Ishikawa (cell line): ENCODE results near the gene EML4.

ENCODE experiments used
- CEBPB ChIP-seq: IDR thresholded peaks from 2 replicates; pipeline ENCODE4 v1.6.1; 2012
- CREB1 ChIP-seq: IDR thresholded peaks from 2 replicates; pipeline ENCODE4 v1.6.1; 2012; ENCODE audit warnings: low read depth
- EGR1 ChIP-seq: IDR thresholded peaks from 2 replicates; pipeline ENCODE4 v1.6.1; 2012
- EP300 ChIP-seq: IDR thresholded peaks from 2 replicates; pipeline ENCODE4 v1.6.1; 2012; ENCODE audit warnings: borderline replicate concordance
- FOXM1 ChIP-seq: IDR thresholded peaks from 2 replicates; pipeline ENCODE4 v1.6.1; 2012; ENCODE audit warnings: low read depth, borderline replicate concordance
- MAX ChIP-seq: IDR thresholded peaks from 2 replicates; pipeline ENCODE4 v1.6.1; 2012
- NFIC ChIP-seq: IDR thresholded peaks from 2 replicates; pipeline ENCODE4 v1.6.1; 2012
- RAD21 ChIP-seq: IDR thresholded peaks from 2 replicates; pipeline ENCODE4 v1.6.1; 2012; ENCODE audit warnings: low read depth
- REST ChIP-seq: IDR thresholded peaks from 2 replicates; pipeline ENCODE4 v1.6.1; 2012; ENCODE audit warnings: low read depth, mild to moderate bottlenecking
- TAF1 ChIP-seq: IDR thresholded peaks from 2 replicates; pipeline ENCODE4 v1.6.1; 2012; ENCODE audit warnings: low read depth, mild to moderate bottlenecking
- TCF12 ChIP-seq: IDR thresholded peaks from 2 replicates; pipeline ENCODE4 v1.6.1; 2012; ENCODE audit warnings: low read depth
- TEAD4 ChIP-seq: IDR thresholded peaks from 2 replicates; pipeline ENCODE4 v1.6.1; 2012
- USF1 ChIP-seq: IDR thresholded peaks from 2 replicates; pipeline ENCODE4 v1.6.1; 2012
- YY1 ChIP-seq: IDR thresholded peaks from 2 replicates; pipeline ENCODE4 v1.6.1; 2012; ENCODE audit warnings: low read depth
- ZBTB7A ChIP-seq: IDR thresholded peaks from 2 replicates; pipeline ENCODE4 v1.6.1; 2012; ENCODE audit warnings: low read depth

EML4 gene

GRCh38 chr2:42284019-42284418 is 114.9 kb downstream of the EML4 start:
- no peak for TF ChIP-seq REST
- no peak for TF ChIP-seq ZBTB7A
- no peak for TF ChIP-seq CREB1
- no peak for TF ChIP-seq USF1
- no peak for TF ChIP-seq RAD21
- no peak for TF ChIP-seq NFIC
- TF ChIP-seq FOXM1 = no peak
- TF ChIP-seq YY1 = no peak
- no peak for TF ChIP-seq TEAD4
- TF ChIP-seq MAX = no peak

GRCh38 chr2:42286268-42286946 is 117.3 kb downstream of the EML4 start:
- TF ChIP-seq FOXM1 (no peak), MAX (no peak), EP300 (no peak), TAF1 (no peak), ZBTB7A (no peak), CREB1 (no peak)

GRCh38 chr2:42288811-42289210 is 119.7 kb downstream of the EML4 start:
- TF ChIP-seq CREB1 (no peak), TEAD4 (no peak), USF1 (no peak), FOXM1 (no peak), EP300 (no peak)

GRCh38 chr2:42289222-42289621 is 120.1 kb downstream of the EML4 start:
- TF ChIP-seq REST = no peak
- no peak for TF ChIP-seq TCF12
- TF ChIP-seq ZBTB7A = no peak
- no peak for TF ChIP-seq EP300
- no peak for TF ChIP-seq FOXM1
- no peak for TF ChIP-seq MAX
- no peak for TF ChIP-seq NFIC
- no peak for TF ChIP-seq RAD21
- no peak for TF ChIP-seq CEBPB
- no peak for TF ChIP-seq YY1
- TF ChIP-seq USF1 = no peak
- no peak for TF ChIP-seq CREB1
- no peak for TF ChIP-seq TEAD4
- no peak for TF ChIP-seq EGR1
- no peak for TF ChIP-seq TAF1

- no peak for TF ChIP-seq TCF12
- TF ChIP-seq TAF1 = no peak
- no peak for TF ChIP-seq CREB1
- TF ChIP-seq TEAD4 = no peak
- no peak for TF ChIP-seq ZBTB7A
- TF ChIP-seq REST = no peak
- TF ChIP-seq MAX = no peak
- no peak for TF ChIP-seq EP300
- no peak for TF ChIP-seq RAD21
Observed at GRCh38 chr2:42290005-42290404, 120.9 kb downstream of the EML4 start.
